Measurements from ENCODE around the gene SYNGR3. TPM values are rescaled to one million over a fixed set of nuclear protein-coding genes. Genes with fewer than 3 reads are reported as not detected.
A peak's percentile ranks its signal among the peaks of the same experiment; 100 is the strongest.
"Not testable (repeated sequence)": the region's sequence is repeated elsewhere in the genome, so short reads cannot be mapped to it uniquely, and the experiment has no call there.

Gene SYNGR3, protein sequence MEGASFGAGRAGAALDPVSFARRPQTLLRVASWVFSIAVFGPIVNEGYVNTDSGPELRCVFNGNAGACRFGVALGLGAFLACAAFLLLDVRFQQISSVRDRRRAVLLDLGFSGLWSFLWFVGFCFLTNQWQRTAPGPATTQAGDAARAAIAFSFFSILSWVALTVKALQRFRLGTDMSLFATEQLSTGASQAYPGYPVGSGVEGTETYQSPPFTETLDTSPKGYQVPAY
- total RNA-seq: 4.3 TPM

DNA sequence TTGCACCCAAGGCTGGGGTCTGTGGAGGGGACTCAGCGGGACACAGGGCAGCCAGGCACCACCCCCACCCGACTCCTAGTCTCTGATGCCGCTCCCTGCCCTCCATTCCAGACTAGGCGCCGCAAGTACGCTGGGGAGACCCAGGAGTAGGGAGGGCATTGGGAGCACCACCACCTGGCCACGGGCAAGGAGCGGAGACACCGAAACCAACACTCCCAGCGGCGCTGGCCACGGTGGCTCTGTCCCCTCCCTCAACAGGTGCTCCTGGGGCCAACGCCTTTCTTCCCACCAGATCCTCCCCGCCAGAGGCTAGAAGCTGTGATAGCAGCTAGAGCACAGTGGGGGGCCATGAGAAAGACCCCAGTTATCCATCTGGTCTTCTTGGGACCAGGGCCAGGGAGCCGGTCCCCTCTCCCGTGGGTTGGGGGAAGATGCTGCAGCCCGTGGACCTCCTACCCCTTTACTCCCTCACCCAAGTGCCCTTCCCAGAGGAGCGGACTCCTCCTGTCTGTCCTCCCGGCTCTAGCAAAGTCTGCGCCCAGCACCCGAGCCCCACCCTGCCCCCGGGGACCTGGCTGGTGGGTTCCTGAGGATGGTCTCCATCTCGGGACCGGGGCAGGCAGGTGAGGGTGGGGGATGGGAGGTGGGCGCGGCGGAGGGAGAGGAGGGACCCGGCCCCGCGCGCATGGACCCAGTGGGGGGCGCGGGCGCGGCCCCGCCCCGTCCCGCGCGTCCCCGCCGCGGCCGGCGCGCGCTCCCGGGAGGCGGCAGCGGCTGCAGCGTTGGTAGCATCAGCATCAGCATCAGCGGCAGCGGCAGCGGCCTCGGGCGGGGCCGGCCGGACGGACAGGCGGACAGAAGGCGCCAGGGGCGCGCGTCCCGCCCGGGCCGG, at the start of gene SYNGR3:
TSS of gene SYNGR3 (plus strand) at position 762 of the 892 bp plus-strand sequence. CDS start 133 bp downstream, outside the sequence.
- no peak for DNase-seq (ENCODE audit: low read depth in 2 of 3, low spot score in 2 of 3)

DNA sequence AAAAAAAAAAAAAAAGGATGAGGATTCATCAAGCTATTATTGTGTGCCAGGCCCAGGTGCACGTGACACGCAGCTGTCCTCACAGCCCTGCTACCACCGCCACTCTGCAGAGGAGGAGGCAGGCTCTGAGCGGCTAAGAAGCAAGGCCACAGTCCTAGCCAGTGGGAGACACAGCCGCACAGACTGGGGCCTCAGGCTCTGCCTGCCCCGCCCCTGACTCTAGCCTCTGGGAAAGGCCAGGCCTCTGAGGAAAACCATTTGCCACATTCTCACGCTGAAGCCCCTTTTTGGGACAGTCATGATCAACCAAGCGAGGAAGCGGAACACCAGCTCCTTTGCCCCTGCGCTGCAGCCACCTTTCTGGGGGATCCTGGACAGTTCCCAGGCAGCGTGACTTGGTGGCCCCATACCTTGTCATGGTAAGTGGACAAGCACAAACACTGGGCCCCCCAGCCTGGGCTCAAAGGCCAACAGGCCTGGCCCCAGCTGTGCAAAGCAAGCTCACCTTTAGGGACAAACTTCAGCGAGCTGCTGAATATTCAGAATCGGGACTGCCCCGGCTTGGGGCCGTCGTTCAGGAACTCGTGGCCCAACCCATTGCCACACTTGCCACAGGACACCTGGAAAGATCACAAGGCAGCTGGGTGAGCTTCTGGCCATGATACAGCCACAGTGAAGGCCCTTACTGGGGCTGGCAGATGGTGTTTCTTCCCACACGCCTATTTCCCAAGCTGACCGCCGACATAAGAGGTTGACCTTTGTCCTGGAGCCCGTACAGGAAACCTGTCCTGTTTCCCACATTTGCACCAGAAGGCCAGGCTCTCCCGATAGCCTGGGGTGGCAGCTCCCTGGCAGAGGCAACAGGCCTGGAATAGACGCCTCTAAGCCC, 49.3 kb upstream of the SYNGR3 start:
- DNase-seq (ENCODE audit: low read depth in 2 of 3, low spot score in 2 of 3): no peak

DNA sequence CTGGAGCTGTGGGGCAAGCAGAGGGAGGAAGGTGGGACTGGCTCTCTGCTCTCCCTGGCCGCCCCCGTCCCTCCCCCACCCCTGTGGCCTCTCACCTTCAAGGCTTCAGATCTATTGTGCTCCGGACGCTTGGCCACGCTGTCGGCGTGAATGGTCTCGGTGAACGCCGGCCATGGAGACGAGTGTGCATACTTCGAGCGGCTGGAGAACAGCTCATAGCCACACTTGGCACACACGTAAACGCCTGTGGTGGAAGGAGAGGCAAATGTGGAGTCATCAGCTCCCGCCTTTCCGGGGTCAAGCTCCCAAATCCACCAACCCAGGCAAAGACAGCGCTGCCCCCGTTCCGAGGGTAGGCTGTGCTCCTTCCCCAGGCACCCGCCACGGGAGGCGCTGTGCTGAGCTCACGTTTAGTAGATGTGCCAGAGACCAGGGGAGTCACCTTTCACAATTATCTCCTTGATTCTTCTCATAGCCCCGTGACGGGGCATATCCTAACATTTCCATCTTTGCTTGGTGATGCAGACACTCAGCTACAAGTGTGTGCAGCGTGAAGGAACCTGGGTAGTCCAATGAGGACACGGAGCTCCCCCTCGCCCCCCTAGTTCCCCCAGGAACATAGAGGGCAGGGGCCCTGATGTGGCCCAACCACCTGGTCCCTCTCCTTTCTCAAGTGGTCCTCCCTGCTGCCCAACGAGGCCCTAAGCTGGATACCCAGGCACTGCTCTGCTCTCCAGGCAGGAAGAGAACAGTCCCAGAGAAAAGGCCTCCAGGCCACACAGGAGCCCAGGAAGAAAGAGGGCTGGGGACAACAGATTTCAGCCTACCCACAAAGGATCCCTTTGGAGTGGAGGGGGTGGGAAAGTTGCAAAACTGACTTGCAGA, 48.4 kb upstream of the SYNGR3 start:
- no peak for DNase-seq (ENCODE audit: low read depth in 2 of 3, low spot score in 2 of 3)

DNA sequence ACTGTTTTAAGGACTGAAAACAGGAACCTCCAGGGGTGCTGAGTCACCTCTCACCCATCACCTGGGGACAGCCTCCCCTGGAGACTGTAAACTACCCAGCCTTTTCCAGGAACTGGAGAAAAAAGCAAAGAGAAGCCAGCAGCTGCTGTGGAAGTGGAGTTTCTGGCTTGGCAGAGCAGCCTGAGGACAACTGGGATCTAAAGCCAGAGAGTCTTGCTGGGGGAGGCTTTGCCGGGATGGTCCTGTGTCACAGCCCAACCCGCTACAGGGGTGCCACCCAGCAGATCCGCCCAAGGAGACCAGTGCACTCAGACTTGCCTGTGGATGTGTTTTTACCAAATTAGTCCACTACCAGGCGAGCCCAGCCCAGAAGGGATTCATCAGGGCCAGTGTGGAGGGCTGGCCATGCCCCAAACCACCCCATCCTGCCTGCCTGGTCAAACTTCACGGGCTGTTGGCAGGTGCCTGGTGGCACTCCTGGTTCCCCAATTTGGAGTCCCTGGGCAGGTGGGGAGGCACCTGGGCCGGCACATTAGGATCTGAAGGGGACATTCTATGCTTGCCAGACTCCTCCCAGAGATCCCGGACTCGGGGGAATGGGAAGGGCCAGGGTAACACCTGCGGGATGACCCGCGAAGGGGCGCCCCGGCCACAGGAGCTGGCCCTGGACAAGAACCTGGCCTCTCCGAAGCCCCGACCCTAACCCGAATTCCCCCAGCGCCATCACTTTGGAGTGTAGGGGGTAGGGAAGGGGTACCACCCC, 47.5 kb upstream of the SYNGR3 start:
- peak in 2 of 3 donors; percentile 67 to 70 for DNase-seq (ENCODE audit: low read depth in 2 of 3, low spot score in 2 of 3)

DNA sequence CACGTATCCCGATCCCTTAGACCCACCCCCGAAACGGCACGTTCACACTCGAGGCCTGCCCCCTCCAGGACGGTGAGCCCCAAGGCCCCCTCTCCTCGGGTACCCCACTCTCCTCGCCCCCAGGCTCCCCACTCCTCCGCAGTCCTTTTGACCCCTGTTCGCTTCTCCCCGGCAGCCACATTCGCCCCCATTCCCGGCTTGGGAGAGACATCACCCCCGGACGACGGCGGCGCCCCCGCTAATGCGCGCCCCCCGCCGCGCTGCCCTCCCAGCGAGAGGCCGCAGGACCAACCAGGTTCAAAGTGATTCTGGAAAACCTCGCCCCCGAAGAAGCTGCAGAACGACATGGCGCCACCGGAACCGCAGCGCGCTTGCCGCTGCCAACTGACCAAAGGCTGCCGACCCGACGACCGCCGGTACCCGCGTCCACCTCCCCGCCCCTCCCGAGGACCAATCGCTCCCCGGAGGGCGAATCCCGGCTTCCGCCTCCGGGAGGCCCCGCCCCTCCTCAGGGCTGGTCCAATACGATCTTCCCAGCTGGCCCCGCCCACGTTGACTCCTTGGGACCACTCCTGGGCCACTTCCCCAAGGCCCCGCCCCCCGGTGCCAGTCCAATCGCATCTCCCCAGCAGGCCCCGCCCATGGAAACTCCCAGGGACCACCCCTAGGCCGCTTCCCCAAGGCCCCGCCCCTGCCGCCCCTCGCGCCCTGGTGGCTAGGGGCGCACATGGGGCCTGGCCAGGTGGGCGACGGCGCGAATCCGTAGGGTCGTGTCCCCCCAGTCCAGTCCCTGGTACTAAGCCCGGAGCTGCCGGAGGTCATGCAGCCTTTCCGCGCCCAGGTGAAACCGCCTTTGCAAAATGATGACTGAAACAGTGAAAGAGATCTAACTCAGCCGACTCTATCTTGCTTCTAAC, 46.7 kb upstream of the SYNGR3 start, which contains the start of gene MSRB1:
TSS of gene MSRB1 (minus strand) at position 390 of the 917 bp plus-strand sequence. CDS start at position 347, 43 bp downstream.
- peak; percentile 88 to 100 (median 99) for DNase-seq (ENCODE audit: low read depth in 2 of 3, low spot score in 2 of 3)

DNA sequence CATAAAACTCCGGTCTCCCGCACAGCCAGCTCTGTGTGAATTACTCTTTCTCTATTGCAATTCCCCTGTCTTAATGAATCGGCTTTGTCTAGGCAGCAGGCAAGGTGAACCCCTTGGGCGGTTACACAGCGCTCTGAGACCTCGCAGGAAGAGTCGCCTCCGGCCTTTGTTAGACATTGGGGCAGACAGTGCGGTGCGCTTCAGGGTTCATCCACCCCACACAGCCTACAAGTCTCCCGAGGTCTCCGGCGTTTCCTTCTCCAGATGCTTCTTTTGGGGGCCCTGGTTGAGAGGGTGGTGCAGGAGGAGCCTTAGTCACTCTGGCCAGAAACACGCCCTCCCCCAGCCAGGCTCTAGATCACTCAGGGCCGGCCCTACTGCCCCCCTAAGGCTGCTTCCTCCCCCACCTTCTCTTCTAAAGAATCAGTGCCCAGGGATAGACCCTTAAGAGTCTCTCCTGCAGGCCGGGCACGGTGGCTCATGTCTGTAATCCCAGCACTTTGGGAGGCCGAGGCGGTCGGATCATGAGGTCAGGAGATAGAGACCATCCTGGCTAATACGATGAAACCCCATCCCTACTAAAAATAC, 45.1 kb upstream of the SYNGR3 start:
- DNase-seq (ENCODE audit: low read depth in 2 of 3, low spot score in 2 of 3): no peak

DNA sequence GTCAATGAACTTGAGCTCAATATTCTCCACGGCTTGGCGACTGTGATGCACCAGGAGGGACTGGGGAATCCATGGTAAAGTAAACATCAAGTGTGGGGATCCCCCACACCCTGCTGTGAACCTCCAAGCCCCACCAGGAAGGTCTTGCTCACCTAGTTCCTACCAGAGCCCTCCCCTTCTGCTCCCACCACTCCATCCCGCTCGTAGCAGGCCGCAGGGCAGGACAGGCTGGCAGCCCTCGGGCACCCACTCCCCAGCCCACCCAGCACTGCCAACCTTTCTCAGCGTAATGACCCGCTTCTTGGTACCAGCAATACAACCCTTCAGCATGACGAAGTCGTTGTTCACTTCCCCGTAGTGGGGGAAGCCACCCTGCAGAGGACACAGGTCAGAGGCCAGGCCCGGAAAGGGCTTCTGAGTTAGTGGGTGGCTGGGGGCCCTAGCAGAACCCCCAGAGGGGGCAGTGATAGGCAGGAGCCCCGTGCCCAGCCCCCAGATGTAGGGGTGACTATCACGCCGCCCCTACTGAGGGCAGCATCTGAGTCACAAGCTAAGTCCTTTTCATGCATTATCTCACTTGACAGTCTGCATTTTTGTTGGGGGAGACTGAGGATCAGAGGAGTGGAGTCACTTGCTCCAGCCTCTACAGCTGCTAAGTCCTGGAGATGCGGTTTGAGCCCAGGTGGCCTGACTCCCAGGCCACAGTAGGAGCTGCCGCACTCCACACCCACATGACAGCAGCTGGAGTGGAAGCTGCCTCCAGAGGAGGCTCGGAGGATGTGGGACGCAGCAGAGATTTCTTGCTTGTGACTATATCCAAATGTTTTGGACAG, 44.0 kb upstream of the SYNGR3 start:
- DNase-seq (ENCODE audit: low read depth in 2 of 3, low spot score in 2 of 3): no peak

DNA sequence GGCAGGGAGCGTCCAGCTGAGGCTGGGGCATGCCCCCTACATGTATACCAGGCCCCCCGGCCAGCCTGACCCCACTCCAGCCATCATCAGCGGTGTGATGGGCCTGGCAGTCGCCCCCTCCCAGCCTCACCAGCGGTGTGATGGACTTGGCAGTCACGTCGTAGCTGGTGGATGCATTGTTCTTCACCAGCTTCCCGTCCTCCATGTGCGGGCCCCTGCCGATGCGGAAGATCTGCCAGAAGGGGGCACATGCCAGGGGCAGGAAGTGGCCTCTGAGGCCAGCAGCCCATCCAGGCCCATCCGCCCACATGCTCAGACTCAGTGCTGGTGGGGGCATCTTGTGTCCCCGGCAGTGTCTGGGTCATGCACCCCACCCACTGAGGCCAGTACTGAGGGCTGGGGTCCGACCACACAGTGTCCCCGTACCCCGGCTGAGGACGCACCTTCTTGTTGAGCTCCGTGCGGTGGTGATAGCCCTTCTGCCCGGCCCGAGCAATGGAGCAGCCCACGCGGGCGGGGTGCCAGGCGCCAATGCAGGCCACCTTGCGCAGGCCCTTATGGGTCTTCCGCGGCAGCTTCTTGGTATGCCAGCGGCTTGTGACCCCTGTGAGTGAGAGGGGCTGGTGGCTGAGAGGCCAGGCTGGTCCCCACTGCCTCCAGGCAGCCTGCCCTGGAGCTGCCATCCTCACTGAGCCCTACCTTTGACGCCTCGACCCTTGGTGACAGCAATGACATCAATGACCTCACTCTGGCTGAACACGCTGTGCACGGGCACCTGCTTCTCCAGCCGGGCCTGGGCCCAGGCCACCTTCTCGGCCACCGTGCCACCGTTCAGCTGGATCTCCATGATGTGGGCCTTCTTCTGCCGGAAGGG, 43.0 kb upstream of the SYNGR3 start:
- DNase-seq (ENCODE audit: low read depth in 2 of 3, low spot score in 2 of 3): no peak

DNA sequence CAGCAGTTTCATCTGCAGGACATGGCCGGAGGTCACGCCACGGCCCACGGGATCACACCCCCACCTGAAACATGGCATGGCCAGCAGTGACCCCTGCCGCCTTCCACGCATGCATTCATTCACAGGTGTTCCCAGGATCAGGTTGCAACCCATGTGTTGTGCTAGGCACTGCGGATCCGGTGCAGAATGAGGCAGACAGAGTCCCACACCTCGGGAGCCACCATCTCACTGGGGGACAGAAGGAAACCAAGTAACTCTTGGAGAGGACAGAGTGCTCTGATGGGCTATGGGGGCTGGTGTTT, 42.5 kb upstream of the SYNGR3 start:
- DNase-seq (ENCODE audit: low read depth in 2 of 3, low spot score in 2 of 3): no peak

DNA sequence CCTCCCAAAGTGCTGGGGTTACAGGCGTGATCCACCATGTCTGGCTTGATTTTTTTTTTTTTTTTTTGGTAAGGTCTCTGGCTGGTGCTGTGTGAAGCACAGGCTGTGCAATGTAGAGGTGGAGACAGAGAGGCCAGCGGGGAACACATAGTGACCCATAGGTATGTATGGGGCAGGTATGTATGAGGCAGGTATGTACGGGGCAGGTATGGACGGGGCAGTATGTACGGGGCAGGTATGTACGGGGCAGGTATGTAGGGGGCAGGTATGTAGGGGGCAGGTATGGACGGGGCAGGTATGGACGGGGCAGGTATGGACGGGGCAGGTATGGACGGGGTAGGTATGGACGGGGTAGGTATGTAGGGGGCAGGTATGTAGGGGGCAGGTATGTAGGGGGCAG, 40.3 kb upstream of the SYNGR3 start:
- DNase-seq (ENCODE audit: low read depth in 2 of 3, low spot score in 2 of 3): no peak

DNA sequence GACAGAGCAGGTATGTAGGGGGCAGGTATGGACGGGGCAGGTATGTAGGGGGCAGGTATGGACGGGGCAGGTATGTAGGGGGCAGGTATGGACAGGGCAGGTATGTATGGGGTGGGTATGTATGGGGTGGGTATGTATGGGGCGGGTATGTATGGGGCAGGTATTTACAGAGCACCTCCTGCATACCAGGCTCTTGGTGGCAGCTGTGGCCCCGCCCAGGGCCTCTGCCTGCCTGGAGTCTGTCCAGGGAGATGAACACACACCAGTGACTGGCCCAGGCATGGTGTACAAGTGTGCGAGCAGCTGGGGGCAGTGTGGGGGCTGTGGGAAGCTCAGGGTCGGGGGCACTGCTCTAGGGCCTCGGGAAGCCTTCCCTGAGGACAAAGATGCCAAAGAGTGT, 39.7 kb upstream of the SYNGR3 start:
- DNase-seq (ENCODE audit: low read depth in 2 of 3, low spot score in 2 of 3): no peak

DNA sequence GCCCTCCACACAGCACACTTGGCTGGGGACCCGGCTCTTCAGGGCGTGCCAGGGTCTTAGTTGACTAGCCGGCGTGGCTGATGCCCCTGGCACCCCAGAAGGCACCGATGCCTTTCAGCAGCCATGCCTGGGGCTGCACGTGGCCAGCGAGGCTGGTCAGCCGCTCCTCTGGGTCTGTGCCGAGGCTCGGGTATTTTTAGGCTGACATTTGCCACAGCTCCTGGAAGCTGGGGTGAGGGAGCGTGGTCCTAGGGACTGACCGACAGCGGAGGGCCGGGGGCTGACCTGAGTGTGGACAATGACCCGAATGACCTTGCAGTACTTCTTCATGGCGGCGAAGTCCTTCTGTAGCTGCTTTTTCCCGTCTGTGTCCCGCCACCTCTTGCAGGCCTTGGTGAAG, 39.2 kb upstream of the SYNGR3 start:
- no peak for DNase-seq (ENCODE audit: low read depth in 2 of 3, low spot score in 2 of 3)

DNA sequence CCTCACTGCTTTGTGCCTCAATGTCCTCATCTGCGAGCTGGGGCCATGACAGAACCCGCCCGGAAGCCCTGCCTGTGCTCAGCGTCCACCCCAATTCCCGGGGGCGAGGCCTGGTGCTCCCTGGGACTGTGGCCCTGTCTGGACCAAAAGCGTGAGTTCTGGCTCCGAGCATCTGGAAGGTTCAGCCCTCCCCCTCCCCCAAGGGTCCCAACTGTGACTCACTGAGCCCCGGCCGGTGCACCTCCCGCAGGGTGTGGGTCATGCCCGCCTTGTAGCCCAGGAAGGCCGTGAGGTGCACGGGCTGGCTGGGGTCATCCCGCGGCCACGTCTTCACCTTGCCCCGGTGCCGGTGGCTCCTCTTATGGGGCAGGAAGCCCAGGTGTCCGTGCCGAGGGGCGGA, 36.0 kb upstream of the SYNGR3 start:
- no peak for DNase-seq (ENCODE audit: low read depth in 2 of 3, low spot score in 2 of 3)

DNA sequence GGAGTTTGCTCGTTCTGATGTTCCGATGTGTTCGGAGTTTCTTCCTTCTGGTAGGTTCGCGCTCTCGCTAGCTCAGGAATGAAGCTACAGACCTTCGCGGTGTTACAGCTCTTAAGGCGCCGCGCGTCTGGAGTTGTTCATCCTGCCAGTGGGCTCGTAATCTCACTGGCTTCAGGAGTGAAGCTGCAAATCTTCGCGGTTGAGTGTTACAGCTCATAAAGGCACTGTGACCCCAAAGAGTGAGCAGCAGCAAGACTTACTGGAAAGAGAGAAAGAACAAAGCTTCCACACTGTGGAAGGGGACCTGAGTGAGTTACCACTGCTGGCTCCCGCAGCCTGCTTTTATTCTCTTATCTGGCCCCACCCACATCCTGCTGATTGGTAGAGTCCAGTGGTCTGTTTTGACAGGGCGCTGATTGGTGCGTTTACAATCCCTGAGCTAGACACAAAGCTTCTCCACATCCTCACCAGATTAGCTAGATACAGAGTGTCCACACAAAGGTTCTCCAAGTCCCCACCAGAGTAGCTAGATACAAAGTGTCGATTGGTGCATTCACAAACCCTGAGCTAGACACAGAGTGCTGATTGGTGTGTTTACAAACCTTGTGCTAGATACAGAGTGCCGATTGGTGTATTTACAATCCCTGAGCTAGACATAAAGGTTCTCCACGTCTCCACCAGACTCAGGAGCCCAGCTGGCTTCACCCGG, 32.2 kb upstream of the SYNGR3 start:
- DNase-seq (ENCODE audit: low read depth in 2 of 3, low spot score in 2 of 3): not testable (repeated sequence)

DNA sequence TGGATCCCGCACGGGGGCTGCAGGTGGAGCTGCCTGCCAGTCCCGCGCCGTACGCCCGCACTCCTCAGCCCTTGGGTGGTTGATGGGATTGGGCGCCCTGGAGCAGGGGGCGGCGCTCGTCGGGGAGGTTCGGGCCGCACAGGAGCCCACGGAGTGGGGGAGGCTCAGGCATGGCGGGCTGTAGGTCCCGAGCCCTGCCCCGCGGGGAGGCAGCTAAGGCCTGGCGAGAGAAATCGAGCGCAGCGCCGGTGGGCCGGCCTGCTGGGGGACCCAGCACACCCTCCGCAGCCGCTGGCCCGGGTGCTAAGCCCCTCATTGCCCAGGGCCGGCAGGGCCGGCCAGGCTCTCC, 31.7 kb upstream of the SYNGR3 start:
- DNase-seq (ENCODE audit: low read depth in 2 of 3, low spot score in 2 of 3): not testable (repeated sequence)
